ENCODE measurements around the gene STAT2. TPM values are rescaled to one million over a fixed set of nuclear protein-coding genes. Genes with fewer than 3 reads are reported as not detected.

STAT2 gene
- total and polyA plus RNA-seq, 2 of the 13 experiments (the other 11 are each of a cell fraction or from before 2014, with no cell fraction given), result 43.5 to 84.6 TPM

DNA sequence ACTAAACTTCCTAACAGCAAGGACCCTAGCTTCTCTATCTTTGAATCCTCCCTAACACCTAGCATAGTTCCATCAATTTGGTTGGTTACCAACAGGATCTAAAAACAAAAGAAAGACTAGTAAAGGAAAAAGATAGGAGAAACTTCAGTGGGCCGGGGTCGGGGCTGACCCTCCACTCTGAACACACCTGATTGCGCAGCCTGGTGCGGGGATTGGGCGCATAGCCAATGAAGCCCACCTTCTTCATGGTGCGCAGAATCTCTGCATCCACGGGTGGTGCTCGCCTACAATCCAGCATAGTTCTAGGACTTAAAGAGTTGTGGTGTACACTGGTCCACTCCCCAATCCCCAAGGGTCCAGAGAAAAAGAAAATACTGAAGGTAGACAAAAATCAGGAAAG, 33.8 kb downstream of the STAT2 start:
- ChIA-PET CTCF (ENCODE audit: low intra/inter-chr PET ratio, low total read pairs) (no interaction called here), POLR2A (interaction anchor here (0.9 kb wide), 1 partner anchor 10 kb away, joined by 3 read pairs; the partner anchor contains the start of gene CNPY2)

GRCh38 chr12:56324206-56324605, 35.7 kb downstream of the STAT2 start:
- Histone ChIP-seq H3K9me3 (ENCODE audit: low read length) (no peaks in the 10 kb centered on the region), H3K4me3 (replicated peaks in 1 of 3; ENCODE audit: insufficient read depth in 1 of 3, low read depth in 2 of 3, low read length in 3 of 3) (no peak overlapping the region), H3K79me2 (ENCODE audit: insufficient read depth, low read length) (no peaks in the 10 kb centered on the region), H3K27ac (ENCODE audit: extremely low read length, insufficient read depth, low read length) (peak overlapping the region; percentile 12), H3K27me3 (ENCODE audit: control insufficient read depth in 1 of 2, insufficient read depth in 2 of 2, low read length in 2 of 2) (no peaks in the 10 kb centered on the region), H3K36me3 (replicated peaks in 1 of 2; ENCODE audit: control insufficient read depth in 1 of 2, insufficient read depth in 2 of 2, low read length in 2 of 2) (peaks cover 22 to 65% of the 10 kb centered on the region in 2 experiments; a peak in 4 of 5 replicates), H3K4me1 (ENCODE audit: insufficient read depth, low read length) (peaks cover 12% of the 10 kb centered on the region), H3K4me2 (ENCODE audit: low read depth, low read length) (no peak overlapping the region), H4K20me1 (ENCODE audit: insufficient read depth, low read length) (no peaks in the 10 kb centered on the region), H2AFZ (ENCODE audit: low read length) (no peak overlapping the region), H3K9ac (ENCODE audit: insufficient read depth, low read depth, low read length) (no peak overlapping the region)
- intact Hi-C loops (cut with micrococcal nuclease; ENCODE audit: unreplicated experiment) (no loop called here), in situ Hi-C loops (cut with HindIII; ENCODE audit: extremely low pct_ligation_motif_present, low pct_unique_long_range_greater_than_20kb) (no loop called here)
- ATAC-seq, result no peak
- 95% methylated on average over 6 of the region's 6 CpGs for WGBS (ENCODE audit: low lambda C conversion rate)
- DNase-seq (ENCODE audit: low spot score), result no peak
- no peak for FAIRE-seq
- ChIA-PET POLR2A (interaction anchor here (1.2 to 1.5 kb wide), 2 partner anchors 8 to 9 kb away, joined by 5 to 6 read pairs; partner anchors contain the start of genes CNPY2 and PAN2), CTCF (ENCODE audit: low intra/inter-chr PET ratio, low total read pairs) (no interaction called here)
- BruUV-seq (replicated peaks), result TSS peak; percentile 48
- TF ChIP-seq ZNF496 (CRISPR knock-in tag; IDR thresholded peaks at IDR 0.05; ENCODE audit: insufficient replicate concordance) (no peak), DMAP1 (CRISPR knock-in tag; IDR thresholded peaks at IDR 0.05) (no peak), ZNF670 (CRISPR knock-in tag; IDR thresholded peaks at IDR 0.05; ENCODE audit: borderline replicate concordance) (no peak), ZSCAN21 (CRISPR knock-in tag; IDR thresholded peaks at IDR 0.05; ENCODE audit: borderline replicate concordance) (no peak), DNMT1 (CRISPR knock-in tag; IDR thresholded peaks at IDR 0.05) (no peak), ZNF138 (CRISPR knock-in tag; IDR thresholded peaks at IDR 0.05; ENCODE audit: low read depth) (no peak), ARID4A (CRISPR knock-in tag; IDR thresholded peaks at IDR 0.05; ENCODE audit: borderline replicate concordance) (no peak), HDAC6 (IDR thresholded peaks at IDR 0.05; ENCODE audit: low read depth, low read length) (no peak), MBNL3 (CRISPR knock-in tag; conservative IDR thresholded peaks at IDR 0.05) (no peak), ZFAT (CRISPR knock-in tag; conservative IDR thresholded peaks at IDR 0.05) (no peak), SOX5 (CRISPR knock-in tag; IDR thresholded peaks at IDR 0.05; ENCODE audit: borderline replicate concordance) (no peak), DRAP1 (CRISPR knock-in tag; IDR thresholded peaks at IDR 0.05) (no peak), DBP (CRISPR knock-in tag; IDR thresholded peaks at IDR 0.05; ENCODE audit: not compliant biosample characterization) (no peak)

More for the DNA sequence above, 33.8 kb downstream of the STAT2 start:
- in situ Hi-C loops (cut with HindIII; ENCODE audit: extremely low pct_ligation_motif_present, low pct_unique_long_range_greater_than_20kb) (no loop called here), intact Hi-C loops (cut with micrococcal nuclease; ENCODE audit: unreplicated experiment) (no loop called here)
- ATAC-seq, result no peak
- Histone ChIP-seq H4K20me1 (ENCODE audit: insufficient read depth, low read length) (no peaks in the 10 kb centered on the region), H3K4me2 (ENCODE audit: low read depth, low read length) (no peak overlapping the region), H3K4me1 (ENCODE audit: insufficient read depth, low read length) (peaks cover 15% of the 10 kb centered on the region), H3K79me2 (ENCODE audit: insufficient read depth, low read length) (no peaks in the 10 kb centered on the region), H3K27ac (ENCODE audit: extremely low read length, insufficient read depth, low read length) (no peak overlapping the region), H3K9ac (ENCODE audit: insufficient read depth, low read depth, low read length) (no peak overlapping the region), H3K36me3 (replicated peaks in 1 of 2; ENCODE audit: control insufficient read depth in 1 of 2, insufficient read depth in 2 of 2, low read length in 2 of 2) (peaks cover 22 to 58% of the 10 kb centered on the region in 2 experiments; a peak in 4 of 5 replicates), H3K4me3 (replicated peaks in 1 of 3; ENCODE audit: insufficient read depth in 1 of 3, low read depth in 2 of 3, low read length in 3 of 3) (no peak overlapping the region), H2AFZ (ENCODE audit: low read length) (no peak overlapping the region), H3K27me3 (ENCODE audit: control insufficient read depth in 1 of 2, insufficient read depth in 2 of 2, low read length in 2 of 2) (no peaks in the 10 kb centered on the region), H3K9me3 (ENCODE audit: low read length) (no peaks in the 10 kb centered on the region)
- 99% methylated on average over 8 of the region's 8 CpGs for WGBS (ENCODE audit: low lambda C conversion rate)
- FAIRE-seq, result no peak
- TF ChIP-seq ZFP36 (IDR thresholded peaks at IDR 0.05; ENCODE audit: borderline replicate concordance, low read depth, low read length, partially characterized antibody), result no peak
- no peak for TF ChIP-seq FOXA3 (CRISPR knock-in tag; IDR thresholded peaks at IDR 0.05)
- no peak for TF ChIP-seq ZNF446 (CRISPR knock-in tag; IDR thresholded peaks at IDR 0.05)
- BruUV-seq (replicated peaks), result no TSS peak
- DNase-seq (ENCODE audit: low spot score), result no peak
